Epithelial cell of prostate (primary cell): ENCODE results near the gene CDC73.
"Not testable (repeated sequence)": the region's sequence is repeated elsewhere in the genome, so short reads cannot be mapped to it uniquely, and the experiment has no call there.

Source experiments
- DNase-seq: peaks from one replicate; pipeline ENCODE4 v3.0.0-alpha.2; 2011; ENCODE audit warnings: low read depth, low spot score
- H3K27ac ChIP-seq: fragments of 450-650 bp; 2 replicates; pipeline ENCODE4 v1.5.1; 2017; ENCODE audit warnings: mild to moderate bottlenecking

Gene CDC73

GRCh38 chr1:193266794-193267193, 145.0 kb downstream of the CDC73 start:
- DNase-seq, H3K27ac ChIP-seq: not testable (repeated sequence)

GRCh38 chr1:193270996-193271395, 149.2 kb downstream of the CDC73 start:
- no peak overlapping the region for H3K27ac ChIP-seq
- no peak for DNase-seq

GRCh38 chr1:193275773-193276172, 153.9 kb downstream of the CDC73 start:
- no peak for DNase-seq
- no peak overlapping the region for H3K27ac ChIP-seq

- DNase-seq = no peak
- no peak overlapping the region for H3K27ac ChIP-seq
Measured at GRCh38 chr1:193278968-193279367, 157.1 kb downstream of the CDC73 start.

GRCh38 chr1:193281894-193282293, 160.1 kb downstream of the CDC73 start:
- no peak for DNase-seq
- H3K27ac ChIP-seq = no peak overlapping the region

GRCh38 chr1:193283016-193283415, 161.2 kb downstream of the CDC73 start:
- H3K27ac ChIP-seq = no peak overlapping the region
- no peak for DNase-seq

- no peak for DNase-seq
- no peak overlapping the region for H3K27ac ChIP-seq
Measured at GRCh38 chr1:193284219-193284618, 162.4 kb downstream of the CDC73 start.

- no peak for DNase-seq
- H3K27ac ChIP-seq = no peak overlapping the region
Measured at GRCh38 chr1:193285641-193286040, 163.8 kb downstream of the CDC73 start.

GRCh38 chr1:193288548-193289080, 166.8 kb downstream of the CDC73 start:
- DNase-seq, H3K27ac ChIP-seq: not testable (repeated sequence)

- H3K27ac ChIP-seq = no peak overlapping the region
- DNase-seq = no peak
Measured at GRCh38 chr1:193293726-193294125, 171.9 kb downstream of the CDC73 start.

- H3K27ac ChIP-seq = no peak overlapping the region
- no peak for DNase-seq
Measured at GRCh38 chr1:193299038-193299437, 177.2 kb downstream of the CDC73 start.

GRCh38 chr1:193301746-193302145, 179.9 kb downstream of the CDC73 start:
- H3K27ac ChIP-seq = no peak overlapping the region
- no peak for DNase-seq

- DNase-seq = no peak
- H3K27ac ChIP-seq = no peak overlapping the region
Measured at GRCh38 chr1:193303849-193304248, 182.0 kb downstream of the CDC73 start.
